ENCODE results near the gene TMEM52B.
A peak's percentile ranks its signal among the peaks of the same experiment; 100 is the strongest.

Gene TMEM52B

DNA sequence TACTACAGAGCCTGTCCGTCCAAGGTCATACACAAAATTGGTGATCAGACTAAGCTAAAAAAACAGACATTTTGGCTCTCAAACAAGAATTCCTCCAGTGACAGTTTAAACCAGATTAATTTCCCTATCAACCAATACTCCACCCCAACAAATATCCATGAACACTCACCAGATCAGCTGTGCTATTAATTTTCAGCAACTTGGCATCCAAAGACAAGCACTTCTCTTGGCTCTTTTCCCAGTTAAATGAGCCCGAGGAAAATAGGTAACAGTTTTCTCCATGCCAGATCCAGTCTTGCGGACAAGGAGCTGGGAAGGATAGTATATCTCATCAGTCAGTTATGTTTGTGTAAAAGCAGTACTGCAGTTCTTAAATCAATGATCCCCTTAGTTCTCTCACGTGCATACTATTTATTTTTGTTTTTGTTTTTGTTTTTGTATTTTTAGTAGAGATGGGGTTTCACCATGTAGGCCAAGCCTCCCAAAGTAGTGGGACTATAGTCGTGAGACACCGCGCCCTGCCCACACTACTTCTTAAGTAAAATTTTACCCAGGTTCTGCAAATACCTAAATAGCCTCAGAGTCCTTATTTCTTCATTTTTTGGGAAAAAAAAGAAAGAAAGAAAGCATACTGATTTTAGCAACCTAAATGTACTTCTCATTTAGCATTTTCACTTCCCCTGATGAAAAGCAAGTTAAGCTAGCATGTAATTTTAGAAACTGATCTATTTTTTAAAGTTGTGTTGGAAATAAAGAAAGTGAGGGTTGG, 18.0 kb upstream of the TMEM52B start:
- H3K4me3 ChIP-seq (ENCODE audit: low read length): no peak overlapping the region
- no peaks in the 10 kb centered on the region for H4K20me1 ChIP-seq (ENCODE audit: insufficient read depth, low read length)
- no peaks in the 10 kb centered on the region for H3K27me3 ChIP-seq (replicated peaks; ENCODE audit: insufficient read depth, low read length)
- no peak overlapping the region for H3K9ac ChIP-seq (ENCODE audit: low read length)
- no peaks in the 10 kb centered on the region for H3K9me3 ChIP-seq (replicated peaks; ENCODE audit: insufficient read depth, low read length)
- H3K4me2 ChIP-seq (ENCODE audit: low read depth, low read length): peak overlapping the region; percentile 25; the same call in 1 of the 2 replicates
- H3K36me3 ChIP-seq (replicated peaks; ENCODE audit: insufficient read depth, low read length): no peaks in the 10 kb centered on the region
- no peak overlapping the region for H3K27ac ChIP-seq (ENCODE audit: low read length)
- H3K4me1 ChIP-seq (ENCODE audit: low read length): peaks cover 28% of the 10 kb centered on the region
- TF ChIP-seq EZH2phosphoT487 (IDR thresholded peaks at IDR 0.05; ENCODE audit: low read length) (no peak), EZH2 (optimal IDR thresholded peaks at IDR 0.05; ENCODE audit: low read depth, low read length) (no peak)
- TF ChIP-seq, protein P1, sequence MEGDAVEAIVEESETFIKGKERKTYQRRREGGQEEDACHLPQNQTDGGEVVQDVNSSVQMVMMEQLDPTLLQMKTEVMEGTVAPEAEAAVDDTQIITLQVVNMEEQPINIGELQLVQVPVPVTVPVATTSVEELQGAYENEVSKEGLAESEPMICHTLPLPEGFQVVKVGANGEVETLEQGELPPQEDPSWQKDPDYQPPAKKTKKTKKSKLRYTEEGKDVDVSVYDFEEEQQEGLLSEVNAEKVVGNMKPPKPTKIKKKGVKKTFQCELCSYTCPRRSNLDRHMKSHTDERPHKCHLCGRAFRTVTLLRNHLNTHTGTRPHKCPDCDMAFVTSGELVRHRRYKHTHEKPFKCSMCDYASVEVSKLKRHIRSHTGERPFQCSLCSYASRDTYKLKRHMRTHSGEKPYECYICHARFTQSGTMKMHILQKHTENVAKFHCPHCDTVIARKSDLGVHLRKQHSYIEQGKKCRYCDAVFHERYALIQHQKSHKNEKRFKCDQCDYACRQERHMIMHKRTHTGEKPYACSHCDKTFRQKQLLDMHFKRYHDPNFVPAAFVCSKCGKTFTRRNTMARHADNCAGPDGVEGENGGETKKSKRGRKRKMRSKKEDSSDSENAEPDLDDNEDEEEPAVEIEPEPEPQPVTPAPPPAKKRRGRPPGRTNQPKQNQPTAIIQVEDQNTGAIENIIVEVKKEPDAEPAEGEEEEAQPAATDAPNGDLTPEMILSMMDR (IDR thresholded peaks at IDR 0.05; ENCODE audit: low read length): no peak
- H3K9me2 ChIP-seq (replicated peaks; ENCODE audit: insufficient read depth, low read length): no peaks in the 10 kb centered on the region
- DNase-seq: no peak
- no peak overlapping the region for H2AFZ ChIP-seq (ENCODE audit: low read length)
- H3F3A ChIP-seq (ENCODE audit: insufficient read depth, low read length): 0 out of 2 replicates have a peak, but pooled peaks cover 3% of the 10 kb centered on the region
- H3K79me2 ChIP-seq (ENCODE audit: low read length): no peaks in the 10 kb centered on the region

DNA sequence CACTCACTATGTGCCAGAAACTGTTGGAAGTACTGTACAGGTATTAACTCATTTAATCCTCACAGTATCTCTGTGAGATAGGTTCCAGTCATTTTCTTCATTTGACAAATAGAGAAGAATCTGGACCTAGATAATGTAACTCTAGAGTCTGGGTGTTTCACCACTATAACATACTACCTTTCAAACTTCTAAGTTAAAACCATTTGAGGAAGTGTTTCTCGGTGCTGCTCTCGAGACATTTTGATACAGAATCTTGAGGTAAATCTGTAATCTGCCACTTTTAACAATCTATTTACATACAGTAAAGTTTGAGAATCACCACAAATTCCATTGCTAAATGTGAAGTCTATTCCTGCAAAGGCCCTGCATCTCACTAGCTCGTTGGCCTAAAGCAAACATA, 15.7 kb upstream of the TMEM52B start:
- no peaks in the 10 kb centered on the region for H3K9me2 ChIP-seq (replicated peaks; ENCODE audit: insufficient read depth, low read length)
- H3K9ac ChIP-seq (ENCODE audit: low read length): no peak overlapping the region
- H3K4me3 ChIP-seq (ENCODE audit: low read length): no peak overlapping the region
- no peaks in the 10 kb centered on the region for H3K36me3 ChIP-seq (replicated peaks; ENCODE audit: insufficient read depth, low read length)
- H3K4me1 ChIP-seq (ENCODE audit: low read length): peaks cover 26% of the 10 kb centered on the region
- H3K79me2 ChIP-seq (ENCODE audit: low read length): no peaks in the 10 kb centered on the region
- no peaks in the 10 kb centered on the region for H3K9me3 ChIP-seq (replicated peaks; ENCODE audit: insufficient read depth, low read length)
- H3F3A ChIP-seq (ENCODE audit: insufficient read depth, low read length): 0 out of 2 replicates have a peak, but pooled peaks cover 3% of the 10 kb centered on the region
- TF ChIP-seq EZH2 (optimal IDR thresholded peaks at IDR 0.05; ENCODE audit: low read depth, low read length): no peak
- TF ChIP-seq, protein P1 (IDR thresholded peaks at IDR 0.05; ENCODE audit: low read length): no peak
- no peak for TF ChIP-seq EZH2phosphoT487 (IDR thresholded peaks at IDR 0.05; ENCODE audit: low read length)
- H3K4me2 ChIP-seq (ENCODE audit: low read depth, low read length): no peak overlapping the region
- H3K27me3 ChIP-seq (replicated peaks; ENCODE audit: insufficient read depth, low read length): no peaks in the 10 kb centered on the region
- H4K20me1 ChIP-seq (ENCODE audit: insufficient read depth, low read length): no peaks in the 10 kb centered on the region
- no peak overlapping the region for H2AFZ ChIP-seq (ENCODE audit: low read length)
- no peak overlapping the region for H3K27ac ChIP-seq (ENCODE audit: low read length)
- DNase-seq: no peak

DNA sequence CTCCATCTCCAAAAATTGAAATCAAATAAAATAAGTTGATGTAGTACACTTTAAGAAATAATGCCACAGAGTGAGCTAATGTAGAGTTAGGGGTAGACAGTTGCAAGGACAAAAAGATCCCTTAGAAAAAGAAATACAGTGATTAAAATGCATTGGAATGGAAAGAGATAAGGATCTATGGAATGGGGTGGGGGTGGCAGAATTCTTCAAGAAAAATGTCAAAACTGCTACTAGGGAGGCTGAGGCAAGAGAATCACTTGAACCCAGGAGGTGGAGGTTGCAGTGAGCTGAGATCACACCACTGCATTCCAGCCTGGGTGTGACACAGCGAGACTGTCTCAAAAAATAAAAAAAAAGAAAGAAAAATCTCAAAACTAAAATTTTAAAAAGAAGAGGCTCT, 13.4 kb upstream of the TMEM52B start:
- Histone ChIP-seq H3K9me3 (replicated peaks; ENCODE audit: insufficient read depth, low read length) (no peaks in the 10 kb centered on the region), H3K27ac (ENCODE audit: low read length) (no peak overlapping the region), H3K4me1 (ENCODE audit: low read length) (peaks cover 10% of the 10 kb centered on the region; the same call in 1 of the 2 replicates), H2AFZ (ENCODE audit: low read length) (no peak overlapping the region), H3K79me2 (ENCODE audit: low read length) (no peaks in the 10 kb centered on the region), H3K27me3 (replicated peaks; ENCODE audit: insufficient read depth, low read length) (no peaks in the 10 kb centered on the region), H3K4me3 (ENCODE audit: low read length) (no peak overlapping the region), H3K9ac (ENCODE audit: low read length) (no peak overlapping the region), H3K9me2 (replicated peaks; ENCODE audit: insufficient read depth, low read length) (no peaks in the 10 kb centered on the region), H4K20me1 (ENCODE audit: insufficient read depth, low read length) (no peaks in the 10 kb centered on the region), H3K36me3 (replicated peaks; ENCODE audit: insufficient read depth, low read length) (no peaks in the 10 kb centered on the region), H3F3A (ENCODE audit: insufficient read depth, low read length) (no peaks in the 10 kb centered on the region), H3K4me2 (ENCODE audit: low read depth, low read length) (no peak overlapping the region)
- TF ChIP-seq EZH2phosphoT487 (IDR thresholded peaks at IDR 0.05; ENCODE audit: low read length) (no peak), EZH2 (optimal IDR thresholded peaks at IDR 0.05; ENCODE audit: low read depth, low read length) (no peak)
- TF ChIP-seq, protein P1 (IDR thresholded peaks at IDR 0.05; ENCODE audit: low read length): no peak
- no peak for DNase-seq

All from MM.1S (cell line).